ENCODE measurements around the gene WWOX.
"Not testable (repeated sequence)": the region's sequence is repeated elsewhere in the genome, so short reads cannot be mapped to it uniquely, and the experiment has no call there.

WWOX gene

DNA sequence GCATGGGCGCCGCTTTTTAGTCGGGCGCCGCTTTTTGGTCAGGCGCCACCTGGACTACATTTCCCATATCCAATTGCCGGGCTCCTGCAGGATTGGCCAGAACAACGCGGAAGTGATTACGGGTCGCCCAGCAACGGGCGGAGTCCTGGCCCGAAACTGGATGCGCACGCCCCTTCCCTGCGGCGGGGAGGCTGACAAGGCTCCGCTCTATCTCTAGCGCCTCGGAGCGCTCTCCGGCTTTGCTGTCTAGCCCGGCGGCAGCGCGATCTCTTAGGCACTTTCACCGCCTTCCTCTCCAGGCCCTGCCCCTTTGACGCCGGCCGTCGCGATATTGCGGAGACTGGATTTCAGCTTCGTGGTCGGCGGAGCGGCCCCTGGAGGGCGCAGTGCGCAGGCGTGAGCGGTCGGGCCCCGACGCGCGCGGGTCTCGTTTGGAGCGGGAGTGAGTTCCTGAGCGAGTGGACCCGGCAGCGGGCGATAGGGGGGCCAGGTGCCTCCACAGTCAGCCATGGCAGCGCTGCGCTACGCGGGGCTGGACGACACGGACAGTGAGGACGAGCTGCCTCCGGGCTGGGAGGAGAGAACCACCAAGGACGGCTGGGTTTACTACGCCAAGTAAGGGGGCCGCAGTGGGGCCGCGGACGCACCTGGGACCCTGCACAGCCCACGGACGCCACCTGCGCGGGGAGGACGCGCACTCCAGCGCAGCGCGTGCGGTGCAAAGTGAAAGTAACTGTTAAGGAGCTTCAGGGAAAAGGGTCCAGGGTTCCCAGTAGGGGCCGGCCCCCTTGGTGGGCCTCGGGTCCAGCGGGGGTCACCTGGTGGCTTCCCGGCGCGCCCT lies at the start of gene WWOX:
Gene WWOX (plus strand): TSS at position 384 of the 841 bp plus-strand sequence.
- peak; percentile 97 to 98 for DNase-seq

DNA sequence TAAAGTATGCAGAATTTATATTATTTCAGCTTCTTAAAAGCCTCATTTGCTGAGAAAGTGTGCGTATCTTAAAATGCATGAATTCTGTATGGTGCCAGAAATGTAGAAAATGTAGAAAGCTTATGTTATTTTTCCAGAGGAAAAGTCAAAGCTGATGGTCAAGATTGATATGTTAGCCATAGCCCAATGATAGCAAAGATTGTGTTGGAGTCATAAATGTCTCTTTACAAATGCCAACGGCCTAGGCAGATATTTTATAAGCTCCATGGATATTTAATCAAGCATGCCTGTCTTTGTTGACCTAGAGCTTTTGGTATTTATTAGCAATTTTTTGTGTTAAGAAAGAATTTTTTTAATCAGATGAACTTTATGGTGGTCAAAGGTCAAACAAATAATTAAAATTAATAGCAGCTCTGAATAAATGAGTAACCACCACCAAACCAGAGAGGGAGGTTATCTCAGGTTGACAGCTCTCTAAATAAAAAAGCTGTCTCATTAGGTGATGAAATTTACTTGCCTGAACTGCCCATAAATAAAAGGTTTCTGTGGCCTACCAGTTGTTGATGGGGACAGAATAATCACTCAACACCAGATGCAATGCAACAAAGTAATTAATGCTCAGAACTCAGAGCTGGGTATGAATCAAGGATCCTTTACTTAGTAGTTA lies 48.6 kb upstream of the WWOX start:
- DNase-seq, result no peak

DNA sequence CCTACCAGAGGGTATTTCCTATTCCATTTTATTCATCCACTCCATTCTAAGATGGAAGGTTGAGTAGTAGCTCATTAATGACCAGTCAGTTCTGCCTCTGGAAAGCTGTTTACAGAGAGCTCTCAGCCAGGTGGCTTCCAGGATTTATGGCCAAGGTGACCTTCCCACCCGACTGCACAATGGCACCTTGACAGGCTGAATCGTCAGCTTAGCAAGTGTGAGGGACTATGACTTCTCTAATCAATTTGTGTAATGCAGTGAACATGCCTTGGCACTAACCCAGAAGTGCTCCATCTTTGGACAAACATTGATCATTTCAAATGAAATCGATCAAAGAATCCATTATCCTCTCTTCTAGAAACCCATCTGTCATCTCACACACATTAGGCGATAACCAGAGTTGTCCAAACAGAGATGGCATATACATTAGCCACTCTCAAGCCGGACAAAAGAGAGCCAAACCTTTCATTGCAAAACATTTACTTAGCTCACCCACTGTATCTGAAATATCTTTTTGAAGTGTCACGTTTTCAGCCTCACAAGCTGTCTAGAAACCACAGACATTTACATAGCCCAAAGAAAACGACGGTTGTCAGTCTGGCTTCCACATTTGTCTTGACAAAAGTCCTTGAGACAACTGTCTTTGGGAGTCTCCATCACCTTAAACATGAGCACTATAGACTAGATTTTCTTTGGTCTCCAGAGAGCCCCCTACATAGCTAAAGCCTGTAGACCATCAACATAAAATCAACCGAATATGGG lies 41.5 kb upstream of the WWOX start:
- no peak for DNase-seq

DNA sequence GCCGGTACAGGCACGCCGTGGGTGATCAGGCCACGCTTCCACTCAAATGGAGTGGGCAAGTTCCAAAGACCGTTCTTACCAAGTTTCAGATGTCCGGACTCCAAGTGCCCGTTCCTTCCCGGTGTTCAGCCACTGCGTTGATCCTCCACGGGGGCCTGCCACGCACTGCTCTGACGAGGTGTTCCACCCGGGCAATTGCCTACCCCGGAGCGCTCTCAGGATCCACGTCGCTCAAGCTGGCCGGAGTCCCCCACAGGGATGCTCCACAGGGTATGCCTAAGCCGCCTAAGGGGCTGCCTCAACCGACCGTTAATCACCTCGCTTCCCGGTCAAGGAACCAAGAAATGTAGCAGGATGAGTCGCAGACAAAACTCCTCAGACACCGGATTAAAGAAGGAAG lies 39.6 kb upstream of the WWOX start:
- DNase-seq, result not testable (repeated sequence)

DNA sequence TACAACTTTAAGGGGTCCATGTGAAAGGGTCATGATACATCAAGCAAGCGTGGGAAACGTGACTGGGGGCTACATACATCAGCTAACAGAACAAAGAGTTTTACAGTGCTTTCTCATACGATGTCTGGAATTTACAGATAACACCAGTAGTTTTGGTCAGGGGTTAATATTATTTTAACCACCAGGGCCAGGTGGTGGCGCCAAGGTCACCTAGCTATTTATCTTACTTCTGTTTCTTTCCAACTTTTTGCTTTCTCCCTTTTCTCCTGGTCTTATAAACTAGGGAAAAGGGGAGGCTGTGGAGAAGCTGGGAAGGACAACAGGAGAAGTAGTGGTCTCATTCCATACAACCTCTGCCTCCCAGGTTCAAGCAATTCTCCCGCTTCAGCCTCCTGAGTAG lies 39.2 kb upstream of the WWOX start:
- DNase-seq, result no peak

DNA sequence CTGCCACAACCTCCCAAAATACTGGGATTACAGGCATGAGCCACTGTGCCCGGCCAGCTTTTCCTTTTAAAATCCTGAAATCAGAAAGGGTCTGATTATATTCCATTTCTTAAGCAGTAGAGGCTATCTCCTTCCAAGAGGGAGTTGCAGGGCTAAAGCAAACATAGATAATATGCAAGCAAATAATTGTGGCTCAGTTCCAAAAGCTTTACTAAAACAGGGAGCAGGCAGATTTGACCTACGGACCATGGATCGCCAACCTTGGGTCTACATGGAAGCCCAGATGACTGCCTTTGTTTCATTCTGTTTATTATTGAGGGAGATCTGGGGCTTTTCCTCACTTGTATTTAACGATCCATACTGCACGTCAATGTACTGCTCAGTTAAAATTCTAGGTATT lies 38.6 kb upstream of the WWOX start:
- DNase-seq, result no peak

DNA sequence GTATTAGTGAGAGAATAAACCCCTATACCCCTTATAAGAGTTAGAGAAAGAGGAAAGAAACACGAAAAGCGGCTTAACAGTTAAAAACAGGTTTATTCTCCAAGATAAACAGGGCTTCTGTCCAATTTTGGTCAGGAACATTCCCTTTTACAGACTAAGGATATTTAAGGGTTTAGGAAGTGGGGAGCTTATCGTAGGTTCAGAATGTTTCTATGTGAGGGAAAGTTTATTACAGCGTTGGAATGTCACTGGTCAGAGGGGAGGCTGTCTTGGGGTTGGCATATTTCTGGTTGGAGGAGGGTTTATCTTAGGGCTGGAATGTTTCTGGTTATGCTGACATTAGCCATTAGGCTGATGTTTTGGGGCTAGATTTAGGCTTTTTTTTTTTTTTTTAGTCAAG lies 34.1 kb upstream of the WWOX start:
- no peak for DNase-seq

DNA sequence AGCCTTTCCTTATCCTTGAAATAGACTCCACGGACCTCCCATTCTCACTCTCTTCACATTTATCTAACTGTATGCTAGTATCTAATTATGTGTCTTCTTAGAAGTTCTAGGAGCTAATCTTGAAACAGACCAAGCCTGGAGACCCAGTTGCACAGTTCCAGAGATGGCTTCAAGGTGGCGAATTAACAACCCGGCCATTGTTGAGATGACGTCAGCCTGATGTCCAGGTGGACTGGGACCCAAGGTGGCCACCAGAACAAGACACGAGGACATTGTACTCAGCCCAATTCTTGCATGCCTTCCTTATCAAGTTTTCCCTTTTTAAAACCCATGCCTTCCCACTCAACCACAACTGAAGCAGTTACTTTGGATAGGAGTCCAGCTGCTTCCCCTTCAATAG lies 29.5 kb upstream of the WWOX start:
- DNase-seq, result no peak

DNA sequence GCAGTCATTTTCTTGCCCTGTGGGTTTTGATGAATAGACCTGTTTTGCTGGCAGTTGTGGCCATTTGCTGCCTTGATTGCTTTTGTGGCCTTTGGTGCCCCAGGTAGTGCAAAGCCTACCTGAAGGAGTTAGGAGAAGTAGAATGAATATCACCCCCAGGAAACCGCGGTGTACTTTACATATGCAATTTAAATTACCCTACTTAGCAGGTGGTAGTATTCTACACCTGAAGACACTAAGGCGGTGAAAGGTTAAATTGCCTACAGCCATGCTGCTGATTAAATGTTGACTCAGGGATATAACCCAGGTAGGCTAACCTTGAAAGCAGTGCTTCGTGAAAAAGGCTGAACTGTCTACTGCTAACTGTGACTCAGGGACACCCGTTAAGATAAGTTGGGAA lies 27.2 kb upstream of the WWOX start:
- no peak for DNase-seq

DNA sequence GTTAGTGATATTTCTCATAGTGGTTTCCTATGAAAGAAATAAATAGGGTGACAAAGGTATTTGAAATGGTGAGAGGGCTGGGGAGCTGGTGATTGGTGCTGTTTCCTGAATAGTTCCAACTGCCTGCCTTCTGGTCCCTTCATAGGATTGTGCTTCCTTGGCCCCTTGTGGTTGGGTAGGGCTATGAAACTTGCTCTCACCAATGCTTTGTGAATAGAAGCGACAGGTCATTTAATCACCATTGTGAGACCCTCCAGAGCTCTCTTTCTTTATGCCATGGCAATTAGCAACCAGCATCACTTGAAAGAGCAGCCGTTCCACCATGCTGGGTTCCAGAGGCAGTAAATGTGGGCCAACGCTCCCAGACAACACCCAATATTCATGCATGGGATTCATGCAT lies 23.7 kb upstream of the WWOX start:
- no peak for DNase-seq

DNA sequence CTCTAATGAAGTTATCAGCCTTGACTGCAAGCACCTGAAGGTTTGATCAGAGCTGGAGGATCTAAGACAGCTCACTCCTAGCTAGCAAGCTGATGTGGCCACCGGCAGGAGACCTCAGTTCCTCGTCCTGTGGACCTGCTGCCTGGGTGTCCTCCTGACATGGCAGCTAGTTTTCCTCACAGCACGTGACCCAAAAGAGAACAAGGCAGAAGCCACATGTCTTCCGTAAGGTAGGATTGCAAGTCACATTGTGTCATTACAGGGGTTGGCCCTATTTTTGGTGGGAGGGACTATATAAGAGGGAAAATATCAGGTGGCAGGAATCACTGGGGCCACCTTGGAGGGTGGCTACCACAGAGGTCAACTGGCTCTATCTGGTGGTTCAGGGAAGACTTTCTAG lies 18.1 kb upstream of the WWOX start:
- no peak for DNase-seq

DNA sequence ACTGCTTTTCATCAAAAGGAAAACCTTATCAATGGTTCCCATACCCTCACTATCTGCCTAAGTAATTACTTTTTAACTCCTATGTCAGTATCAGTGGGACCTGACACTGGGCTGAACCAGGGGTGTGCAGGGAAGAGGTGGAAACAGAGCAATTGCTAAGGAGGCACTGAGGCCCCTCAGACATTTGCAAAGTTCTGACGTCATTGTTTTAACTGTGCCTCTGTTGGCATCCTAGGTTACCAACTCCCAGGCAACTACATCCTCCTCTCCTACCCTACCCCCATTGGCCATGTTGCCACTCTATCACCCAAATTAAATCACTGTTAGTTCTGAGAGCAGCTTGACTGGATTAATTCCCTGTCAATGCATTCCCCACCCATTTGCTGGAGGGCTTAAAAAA lies 8.0 kb upstream of the WWOX start:
- DNase-seq, result no peak

DNA sequence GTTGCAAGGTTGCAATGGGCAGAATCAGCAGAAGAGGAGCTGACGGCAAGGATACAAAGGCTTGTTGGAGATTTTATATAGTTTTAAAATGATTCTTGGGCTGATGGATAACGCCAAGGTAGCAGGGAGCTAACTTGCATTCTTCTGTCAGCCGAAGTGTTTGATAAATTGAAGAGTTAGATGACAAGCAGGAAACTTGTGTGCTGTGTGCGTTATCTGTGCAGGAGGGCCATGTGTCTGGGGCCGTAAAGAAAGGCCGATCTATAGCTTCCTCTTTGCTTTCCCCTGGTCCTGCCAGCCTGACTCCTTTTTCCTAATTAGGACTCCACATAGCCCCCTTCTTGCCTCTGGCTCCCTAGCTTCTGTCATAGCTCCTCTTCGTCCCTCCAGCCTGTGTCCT lies 6.7 kb upstream of the WWOX start:
- no peak for DNase-seq

DNA sequence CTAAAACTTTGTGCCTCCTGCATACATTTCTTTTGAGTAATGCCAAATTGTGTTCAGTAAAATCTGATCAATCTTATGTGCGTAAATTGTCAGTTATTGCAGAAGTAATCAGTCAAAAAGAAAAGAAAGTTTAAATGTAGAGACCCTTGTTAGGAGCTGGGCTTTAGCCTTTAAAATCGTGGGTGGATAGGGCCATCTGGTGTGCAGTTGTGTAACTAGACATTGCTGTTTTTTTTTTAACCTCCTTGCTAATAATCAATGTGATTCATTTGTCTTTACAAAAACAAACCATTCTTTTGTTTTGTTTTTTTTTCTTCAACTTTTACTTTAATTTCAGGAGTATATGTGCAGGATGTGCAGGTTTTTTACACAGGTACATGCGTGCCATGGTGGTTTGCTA lies 5.3 kb upstream of the WWOX start:
- no peak for DNase-seq

DNA sequence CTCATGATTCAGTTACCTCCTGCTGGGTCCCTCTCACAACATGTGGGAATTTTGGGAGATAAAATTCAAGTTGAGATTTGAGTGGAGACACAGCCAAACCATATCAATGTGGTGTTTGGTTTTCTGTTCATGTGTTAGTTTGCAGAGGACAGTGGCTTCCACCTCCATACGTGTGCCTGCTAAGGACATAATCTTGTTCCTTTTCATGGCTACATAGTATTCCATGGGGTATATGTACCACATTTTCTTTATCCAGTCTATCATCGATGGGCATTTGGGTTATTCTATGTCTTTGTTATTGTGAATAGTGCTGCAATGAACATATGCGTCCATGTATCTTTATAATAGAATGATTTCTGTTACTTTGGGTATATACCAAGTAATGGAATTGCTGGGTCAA lies 4.5 kb upstream of the WWOX start:
- DNase-seq, result no peak

DNA sequence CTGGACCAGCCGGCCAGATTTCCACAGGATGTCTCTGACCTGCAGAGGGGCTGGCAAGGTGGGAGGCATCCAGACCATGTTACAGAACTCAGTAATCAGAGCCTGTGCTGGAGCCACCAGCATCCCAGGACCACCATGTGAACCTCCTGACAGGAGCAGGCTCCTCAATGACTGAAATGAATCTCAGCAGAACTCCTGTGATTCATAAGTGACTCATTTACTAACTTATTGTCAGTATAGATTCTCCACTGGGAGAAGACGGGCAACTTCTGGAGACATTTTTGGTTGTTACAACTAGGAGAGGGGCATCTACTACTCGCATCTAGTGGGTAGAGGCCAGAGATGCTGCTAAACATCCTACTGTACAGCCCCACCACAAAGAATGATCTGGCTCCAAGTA lies 3.1 kb upstream of the WWOX start:
- DNase-seq, result no peak

DNA sequence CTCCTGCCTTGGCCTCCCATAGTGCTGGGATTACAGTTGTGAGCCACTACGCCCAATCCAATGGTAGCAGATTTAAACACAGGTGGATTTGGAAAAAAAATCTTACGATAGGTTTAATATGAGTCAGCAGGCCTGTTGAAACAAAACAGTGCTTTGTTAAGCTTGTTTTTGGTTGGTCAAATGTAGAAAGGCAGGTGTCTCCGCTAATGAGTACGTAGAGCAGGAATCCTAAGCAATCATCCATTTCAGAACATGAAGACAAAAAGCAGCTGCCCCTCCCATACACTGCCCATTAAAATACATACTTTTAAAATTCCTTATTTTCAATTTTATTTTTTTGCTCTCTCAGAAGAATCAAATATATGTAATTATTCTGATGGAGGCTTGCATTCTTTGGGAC lies 1.9 kb upstream of the WWOX start:
- no peak for DNase-seq

DNA sequence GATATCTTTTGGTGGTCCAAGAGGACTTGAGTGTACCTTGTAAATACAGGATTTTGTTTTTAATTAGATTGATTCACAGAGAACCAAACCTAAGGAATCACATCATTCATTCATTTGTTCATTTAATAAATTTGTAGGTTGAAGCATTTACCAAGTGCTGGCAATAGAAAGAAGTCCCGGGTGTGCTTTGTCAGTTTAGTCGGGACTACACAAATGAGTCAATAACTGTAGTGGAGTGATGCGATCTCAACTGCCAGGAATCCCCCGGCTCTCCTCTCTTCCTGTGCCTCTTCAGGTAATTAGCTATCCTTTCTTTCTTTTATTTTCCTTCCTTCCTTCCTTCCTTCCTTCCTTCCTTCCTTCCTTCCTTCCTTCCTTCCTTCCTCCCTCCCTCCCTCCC lies 1.4 kb upstream of the WWOX start:
- no peak for DNase-seq

DNA sequence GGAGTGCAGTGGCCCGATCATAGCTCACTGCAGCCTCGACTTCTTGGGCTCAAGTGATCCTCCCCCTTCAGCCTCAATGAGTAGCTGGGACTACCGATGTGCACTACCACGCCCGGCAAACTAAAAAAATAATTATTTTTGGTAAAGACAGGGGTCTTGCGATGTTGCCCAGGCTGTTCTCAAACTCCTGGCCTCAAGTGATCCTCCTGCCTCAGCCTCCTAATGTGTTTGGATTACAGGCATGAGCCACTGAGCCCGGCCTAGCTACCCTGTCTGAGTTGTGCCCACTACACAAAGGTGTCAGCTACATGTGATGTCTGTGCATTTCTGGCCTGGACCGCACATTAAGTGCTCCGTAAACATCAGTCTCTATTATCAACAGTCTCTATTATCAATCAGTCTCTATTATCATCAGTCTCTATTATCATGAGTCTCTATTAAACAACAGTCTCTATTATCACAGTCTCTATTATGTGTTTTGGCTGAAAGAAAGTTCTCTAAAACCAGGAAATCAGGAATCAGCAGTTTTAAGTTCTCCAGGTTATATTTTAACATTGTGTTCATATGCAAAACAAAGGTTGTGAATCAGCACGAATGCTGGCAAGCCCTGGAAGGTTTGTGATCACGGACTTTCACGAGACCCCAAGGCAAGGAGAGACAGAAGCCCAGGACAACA lies 721 bp upstream of the WWOX start:
- peak in 1 of 2 donors; percentile 5 for DNase-seq

DNA sequence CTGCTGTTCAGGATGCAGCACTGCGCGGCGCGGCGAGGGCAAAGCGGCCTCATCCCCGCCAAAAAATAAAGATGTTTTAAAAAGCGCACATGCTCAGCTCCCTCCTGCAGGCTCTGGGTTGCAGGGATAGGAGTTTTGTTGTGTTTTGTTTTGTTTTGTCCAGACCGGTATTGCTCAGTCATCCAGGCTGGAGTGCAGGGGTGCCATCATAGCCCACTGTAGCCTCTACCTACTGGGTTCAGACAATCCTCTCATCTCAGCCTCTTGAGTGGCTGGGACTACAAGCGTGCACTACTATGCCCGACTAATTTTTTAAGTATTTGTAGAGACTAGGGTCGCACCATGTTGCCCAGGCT lies 636 bp downstream of the WWOX start:
- no peak for DNase-seq

DNA sequence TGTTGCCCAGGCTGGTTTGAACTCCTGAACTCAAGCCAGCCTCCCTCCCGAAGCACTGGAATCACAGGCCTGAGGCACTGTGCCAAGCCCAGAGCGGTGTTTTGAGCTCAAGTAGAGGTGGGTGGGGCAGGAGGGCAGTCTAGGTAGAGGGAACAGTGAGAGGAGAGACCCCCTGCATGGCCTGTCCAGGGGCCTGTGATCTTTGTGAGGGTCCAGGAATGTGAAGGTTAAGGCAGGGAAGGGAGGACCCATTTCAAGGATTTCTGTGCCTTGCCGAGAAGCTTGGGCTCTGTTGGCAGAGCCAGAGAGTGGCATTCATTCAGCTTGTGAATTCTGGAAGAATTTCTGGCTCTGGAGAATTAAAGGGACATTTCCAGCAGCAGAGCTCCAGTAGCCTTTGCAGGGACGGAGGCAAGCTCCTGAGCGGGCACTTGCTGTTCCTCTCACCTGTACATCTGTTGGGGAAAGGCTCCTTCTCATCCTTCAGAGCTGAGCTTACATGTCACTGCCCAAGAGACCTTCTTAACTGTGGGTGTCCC lies 2.7 kb downstream of the WWOX start:
- DNase-seq, result no peak

DNA sequence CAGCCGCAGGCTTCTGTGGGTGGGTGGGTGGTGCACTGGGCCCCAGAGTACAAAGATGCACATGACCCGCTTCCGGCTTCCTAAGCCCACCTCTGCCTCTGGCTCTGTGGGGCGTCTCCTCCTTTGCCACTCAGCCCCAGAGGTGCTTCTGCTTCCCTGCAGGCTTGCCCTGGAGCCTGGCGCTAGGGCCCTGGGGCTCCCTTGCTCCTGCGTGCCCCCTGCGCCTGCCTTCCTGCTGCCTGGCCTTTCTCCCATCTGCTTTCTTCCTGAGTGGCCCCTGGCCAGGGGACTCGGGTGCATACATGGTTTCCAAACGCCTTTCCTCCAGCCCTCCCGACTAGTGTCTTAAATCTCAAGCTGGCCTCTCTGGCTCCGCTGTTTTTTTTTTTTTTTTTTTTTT lies 3.4 kb downstream of the WWOX start:
- no peak for DNase-seq

DNA sequence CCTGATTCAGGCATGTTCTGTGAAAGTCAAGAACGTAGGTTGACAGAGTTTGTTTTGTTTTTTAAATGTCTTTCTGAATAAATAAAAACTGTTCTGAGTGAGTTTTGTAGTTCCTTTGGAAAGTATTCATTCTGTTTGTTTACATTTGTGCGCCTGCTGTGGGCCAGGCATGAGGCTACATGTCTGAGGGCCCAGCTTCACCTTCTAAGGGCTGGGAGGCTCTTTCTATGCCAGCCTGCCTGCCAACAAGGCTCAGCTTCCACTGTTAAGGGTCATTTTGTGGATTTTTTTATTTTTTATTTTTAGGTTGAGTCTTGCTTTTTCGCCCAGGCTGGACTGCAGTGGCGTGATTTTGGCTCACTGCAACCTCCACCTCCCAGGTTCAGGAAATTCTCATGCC lies 6.1 kb downstream of the WWOX start:
- DNase-seq, result no peak
